ENCODE measurements around the gene KCNMB2. TPM values are rescaled to one million over a fixed set of nuclear protein-coding genes. Genes with fewer than 3 reads are reported as not detected.

KCNMB2 gene
- total RNA-seq, 4 donors from 2014 or later = 0.82 TPM; not detected in 3

GRCh38 chr3:178584722-178585380, 48.6 kb downstream of the KCNMB2 start:
- no peaks in the 10 kb centered on the region for H3K27me3 ChIP-seq
- intact Hi-C loops (cut with DNase I; ENCODE audit: low total_unique reads) (no loop called here), in situ Hi-C loops (cut with MboI; ENCODE audit: low pct_ligation_motif_present in 1 of 4, low pct_unique_long_range_greater_than_20kb in 1 of 4, low sequenced_read_pairs in 3 of 4) (no loop called here)
- no peak for DNase-seq
- H3K4me1 ChIP-seq = peaks cover 0 to 5% (median 0%) of the 10 kb centered on the region in 4 donors
- TF ChIP-seq EP300 (IDR thresholded peaks at IDR 0.05; ENCODE audit: low read depth) (no peak), POLR2AphosphoS5 (IDR thresholded peaks at IDR 0.05) (no peak), POLR2A (IDR thresholded peaks at IDR 0.05) (no peak), CTCF (IDR thresholded peaks at IDR 0.05) (no peak)
- WGBS, 2 donors (ENCODE audit: low coverage in 1 of 2) = 51 to 52% methylated on average over 5 of the region's 5 CpGs
- no peaks in the 10 kb centered on the region for H3K9me3 ChIP-seq
- H3K36me3 ChIP-seq = no peaks in the 10 kb centered on the region
- no peak overlapping the region for H3K4me3 ChIP-seq
- no peak overlapping the region for H3K27ac ChIP-seq

- H3K4me1 ChIP-seq = peaks cover 0 to 5% (median 0%) of the 10 kb centered on the region in 4 donors
- no peak overlapping the region for H3K27ac ChIP-seq
- no peaks in the 10 kb centered on the region for H3K27me3 ChIP-seq
- in situ Hi-C loops (cut with MboI; ENCODE audit: low pct_ligation_motif_present in 1 of 4, low pct_unique_long_range_greater_than_20kb in 1 of 4, low sequenced_read_pairs in 3 of 4) (no loop called here), intact Hi-C loops (cut with DNase I; ENCODE audit: low total_unique reads) (no loop called here)
- H3K4me3 ChIP-seq = no peak overlapping the region
- no peaks in the 10 kb centered on the region for H3K9me3 ChIP-seq
- no peaks in the 10 kb centered on the region for H3K36me3 ChIP-seq
- no peak for TF ChIP-seq POLR2A (IDR thresholded peaks at IDR 0.05)
- no peak for TF ChIP-seq EP300 (IDR thresholded peaks at IDR 0.05; ENCODE audit: low read depth)
- TF ChIP-seq POLR2AphosphoS5 (IDR thresholded peaks at IDR 0.05) = no peak
- no peak for DNase-seq
- WGBS, 2 donors (ENCODE audit: low coverage in 1 of 2) = 0 to 15% methylated on average over 1 of the region's 1 CpG
Measured at GRCh38 chr3:178585454-178585853, 49.2 kb downstream of the KCNMB2 start.

GRCh38 chr3:178586076-178586475, 49.8 kb downstream of the KCNMB2 start:
- DNase-seq = no peak
- no peak for TF ChIP-seq POLR2A (IDR thresholded peaks at IDR 0.05)
- TF ChIP-seq EP300 (IDR thresholded peaks at IDR 0.05; ENCODE audit: low read depth) = no peak
- no peak for TF ChIP-seq CTCF (IDR thresholded peaks at IDR 0.05)
- no peak for TF ChIP-seq POLR2AphosphoS5 (IDR thresholded peaks at IDR 0.05)
- in situ Hi-C loops (cut with MboI; ENCODE audit: low pct_ligation_motif_present in 1 of 4, low pct_unique_long_range_greater_than_20kb in 1 of 4, low sequenced_read_pairs in 3 of 4) (no loop called here), intact Hi-C loops (cut with DNase I; ENCODE audit: low total_unique reads) (no loop called here)
- Histone ChIP-seq H3K27me3 (no peaks in the 10 kb centered on the region), H3K4me1 (peaks cover 0 to 5% (median 0%) of the 10 kb centered on the region in 4 donors), H3K27ac (no peak overlapping the region), H3K36me3 (no peaks in the 10 kb centered on the region), H3K9me3 (no peaks in the 10 kb centered on the region), H3K4me3 (no peak overlapping the region)
- 38 to 50% methylated on average over 2 of the region's 2 CpGs for WGBS, 2 donors (ENCODE audit: low coverage in 1 of 2)

GRCh38 chr3:178588628-178589027, 52.4 kb downstream of the KCNMB2 start:
- Histone ChIP-seq H3K4me1 (peaks cover 0 to 5% (median 0%) of the 10 kb centered on the region in 4 donors), H3K9me3 (no peaks in the 10 kb centered on the region), H3K27ac (no peak overlapping the region), H3K36me3 (no peaks in the 10 kb centered on the region), H3K4me3 (no peak overlapping the region), H3K27me3 (no peaks in the 10 kb centered on the region)
- TF ChIP-seq POLR2AphosphoS5 (IDR thresholded peaks at IDR 0.05) (no peak), POLR2A (IDR thresholded peaks at IDR 0.05) (no peak), CTCF (IDR thresholded peaks at IDR 0.05) (no peak), EP300 (IDR thresholded peaks at IDR 0.05; ENCODE audit: low read depth) (no peak)
- no peak for DNase-seq
- in situ Hi-C loops (cut with MboI; ENCODE audit: low pct_ligation_motif_present in 1 of 4, low pct_unique_long_range_greater_than_20kb in 1 of 4, low sequenced_read_pairs in 3 of 4) (no loop called here), intact Hi-C loops (cut with DNase I; ENCODE audit: low total_unique reads) (no loop called here)
- whole genome bisulfite sequencing, 2 donors (ENCODE audit: low coverage in 1 of 2) = 88 to 91% methylated on average over 4 of the region's 4 CpGs

Measured in transverse colon (tissue), 4 donors.